ENCODE data around the gene SSH2.

The SSH2 gene

GRCh38 chr17:29621751-29622194, 308.3 kb downstream of the SSH2 start:
- H3K4me1 ChIP-seq (ENCODE audit: low read length): peaks cover 19% of the 10 kb centered on the region
- no peak overlapping the region for H3K27ac ChIP-seq (ENCODE audit: low read length)
- H3F3A ChIP-seq (ENCODE audit: insufficient read depth, low read length): peaks cover 15% of the 10 kb centered on the region; the same call in 1 of the 2 replicates

GRCh38 chr17:29620779-29621500, 309.1 kb downstream of the SSH2 start:
- Histone ChIP-seq H3K9me3 (replicated peaks; ENCODE audit: insufficient read depth, low read length) (no peaks in the 10 kb centered on the region), H3K27me3 (replicated peaks; ENCODE audit: insufficient read depth, low read length) (peaks cover 6% of the 10 kb centered on the region), H3K4me3 (ENCODE audit: low read length) (no peak overlapping the region), H3K36me3 (replicated peaks; ENCODE audit: insufficient read depth, low read length) (no peaks in the 10 kb centered on the region), H3K9ac (ENCODE audit: low read length) (no peak overlapping the region), H3K9me2 (replicated peaks; ENCODE audit: insufficient read depth, low read length) (no peaks in the 10 kb centered on the region), H3K4me2 (ENCODE audit: low read depth, low read length) (no peak overlapping the region), H2AFZ (ENCODE audit: low read length) (no peak overlapping the region), H3F3A (ENCODE audit: insufficient read depth, low read length) (peaks cover 15% of the 10 kb centered on the region; the same call in 1 of the 2 replicates), H3K4me1 (ENCODE audit: low read length) (peaks cover 27% of the 10 kb centered on the region), H3K27ac (ENCODE audit: low read length) (no peak overlapping the region), H3K79me2 (ENCODE audit: low read length) (no peaks in the 10 kb centered on the region), H4K20me1 (ENCODE audit: insufficient read depth, low read length) (no peaks in the 10 kb centered on the region)
- no peak for TF ChIP-seq EZH2phosphoT487 (IDR thresholded peaks at IDR 0.05; ENCODE audit: low read length)
- TF ChIP-seq EZH2 (optimal IDR thresholded peaks at IDR 0.05; ENCODE audit: low read depth, low read length): no peak
- no peak for TF ChIP-seq CTCF (IDR thresholded peaks at IDR 0.05; ENCODE audit: low read length)
- no peak for DNase-seq

More at GRCh38 chr17:29621751-29622194, 308.3 kb downstream of the SSH2 start:
- Histone ChIP-seq H3K36me3 (replicated peaks; ENCODE audit: insufficient read depth, low read length) (no peaks in the 10 kb centered on the region), H3K9me2 (replicated peaks; ENCODE audit: insufficient read depth, low read length) (no peaks in the 10 kb centered on the region), H3K9me3 (replicated peaks; ENCODE audit: insufficient read depth, low read length) (no peaks in the 10 kb centered on the region), H3K4me3 (ENCODE audit: low read length) (peak overlapping the region; percentile 74), H3K27me3 (replicated peaks; ENCODE audit: insufficient read depth, low read length) (no peaks in the 10 kb centered on the region), H3K79me2 (ENCODE audit: low read length) (no peaks in the 10 kb centered on the region), H4K20me1 (ENCODE audit: insufficient read depth, low read length) (no peaks in the 10 kb centered on the region), H3K9ac (ENCODE audit: low read length) (peak overlapping the region; percentile 44; the same call in 1 of the 2 replicates), H3K4me2 (ENCODE audit: low read depth, low read length) (peak overlapping the region; percentile 82), H2AFZ (ENCODE audit: low read length) (peak overlapping the region; percentile 92)
- no peak for TF ChIP-seq CTCF (IDR thresholded peaks at IDR 0.05; ENCODE audit: low read length)
- TF ChIP-seq EZH2phosphoT487 (IDR thresholded peaks at IDR 0.05; ENCODE audit: low read length): no peak
- no peak for TF ChIP-seq EZH2 (optimal IDR thresholded peaks at IDR 0.05; ENCODE audit: low read depth, low read length)
- DNase-seq: no peak

GRCh38 chr17:29620271-29620670, 309.8 kb downstream of the SSH2 start:
- Histone ChIP-seq H3K4me3 (ENCODE audit: low read length) (no peak overlapping the region), H3K36me3 (replicated peaks; ENCODE audit: insufficient read depth, low read length) (no peaks in the 10 kb centered on the region), H3K4me1 (ENCODE audit: low read length) (peaks cover 32% of the 10 kb centered on the region), H4K20me1 (ENCODE audit: insufficient read depth, low read length) (no peaks in the 10 kb centered on the region), H3K9ac (ENCODE audit: low read length) (no peak overlapping the region), H3K4me2 (ENCODE audit: low read depth, low read length) (no peak overlapping the region), H2AFZ (ENCODE audit: low read length) (no peak overlapping the region), H3K9me2 (replicated peaks; ENCODE audit: insufficient read depth, low read length) (no peaks in the 10 kb centered on the region), H3F3A (ENCODE audit: insufficient read depth, low read length) (peaks cover 15% of the 10 kb centered on the region; the same call in 1 of the 2 replicates), H3K79me2 (ENCODE audit: low read length) (no peaks in the 10 kb centered on the region), H3K27me3 (replicated peaks; ENCODE audit: insufficient read depth, low read length) (peaks cover 6% of the 10 kb centered on the region), H3K27ac (ENCODE audit: low read length) (no peak overlapping the region), H3K9me3 (replicated peaks; ENCODE audit: insufficient read depth, low read length) (no peaks in the 10 kb centered on the region)
- no peak for DNase-seq
- TF ChIP-seq EZH2 (optimal IDR thresholded peaks at IDR 0.05; ENCODE audit: low read depth, low read length): no peak
- no peak for TF ChIP-seq CTCF (IDR thresholded peaks at IDR 0.05; ENCODE audit: low read length)
- no peak for TF ChIP-seq EZH2phosphoT487 (IDR thresholded peaks at IDR 0.05; ENCODE audit: low read length)
